ENCODE measurements around the gene MT2A. TPM values are rescaled to one million over a fixed set of nuclear protein-coding genes. Genes with fewer than 3 reads are reported as not detected.
A peak's percentile ranks its signal among the peaks of the same experiment; 100 is the strongest.

Gene MT2A
- total and polyA plus RNA-seq, 10 of the 15 experiments (the other 5 are each of a cell fraction or from before 2014, with no cell fraction given) = 7.3 to 271 (median 53.5) TPM

- SMC1A ChIA-PET (ENCODE audit: uncharacterized antibody, unreplicated experiment) = no interaction called here
- Histone ChIP-seq H4K20me1 (ENCODE audit: control insufficient read depth, insufficient read depth) (no peaks in the 10 kb centered on the region), H3K36me3 (ENCODE audit: control insufficient read depth in 2 of 2, insufficient read depth in 2 of 2, low read length in 1 of 2) (no peaks in the 10 kb centered on the region), H3K9me3 (replicated peaks; ENCODE audit: control insufficient read depth, insufficient read depth, low read length) (no peaks in the 10 kb centered on the region), H3K79me2 (ENCODE audit: control insufficient read depth, insufficient read depth, low read length) (no peaks in the 10 kb centered on the region), H3K27ac (ENCODE audit: control insufficient read depth, insufficient read depth) (no peak overlapping the region), H3K27me3 (replicated peaks in 1 of 2; ENCODE audit: control insufficient read depth in 2 of 2, insufficient read depth in 2 of 2, low read length in 1 of 2) (peaks cover 0 to 5% of the 10 kb centered on the region in 2 experiments; a peak in 2 of 4 replicates), H3K4me2 (ENCODE audit: control insufficient read depth, insufficient read depth) (0 out of 2 replicates have a peak overlapping the region, but pooled peaks have one; percentile 44), H3K4me1 (ENCODE audit: control insufficient read depth, insufficient read depth, low read length) (peaks cover 4% of the 10 kb centered on the region; the same call in 1 of the 2 replicates), H3K4me3 (no peak overlapping the region), H2AFZ (ENCODE audit: control insufficient read depth, low read depth, low read length) (no peak overlapping the region), H3K9ac (ENCODE audit: control insufficient read depth, insufficient read depth, low read length) (no peak overlapping the region)
- in situ Hi-C loops (cut with MboI) = no loop called here
- intact Hi-C loops (cut with micrococcal nuclease; ENCODE audit: unreplicated experiment) = no loop called here
- no peak for TF ChIP-seq RAD51 (IDR thresholded peaks at IDR 0.05)
- RAD21 ChIA-PET (ENCODE audit: unreplicated experiment) = no interaction called here
- WGBS (ENCODE audit: insufficient coverage, insufficient replicate concordance, low lambda C conversion rate, missing lambda C conversion rate) = 42% methylated on average over 39 of the region's 41 CpGs
- ATAC-seq (peak; percentile 85), DNase-seq (ENCODE audit: low read depth, low spot score) (no peak), FAIRE-seq (no peak)
- BruUV-seq (replicated peaks) = no TSS peak
- POLR2A ChIA-PET = interaction anchor here (0.7 kb wide), 1 partner anchor 13 kb away, joined by 3 read pairs; no protein-coding TSS in a partner anchor
- CTCF ChIA-PET = no interaction called here
Observed at GRCh38 chr16:56617212-56618085, 9.1 kb downstream of the MT2A start.

GRCh38 chr16:56618138-56618537 is 9.8 kb downstream of the MT2A start:
- no peaks in the 10 kb centered on the region for H4K20me1 ChIP-seq (ENCODE audit: control insufficient read depth, insufficient read depth)
- in situ Hi-C loops (cut with MboI) (no loop called here), intact Hi-C loops (cut with micrococcal nuclease; ENCODE audit: unreplicated experiment) (no loop called here)
- no peak for TF ChIP-seq PBX3 (IDR thresholded peaks at IDR 0.05; ENCODE audit: insufficient replicate concordance, low read depth, low read length)
- ChIA-PET CTCF (no interaction called here), SMC1A (ENCODE audit: uncharacterized antibody, unreplicated experiment) (interaction anchor here (1.2 kb wide), 1 partner anchor 8 kb away, joined by 3 read pairs; no protein-coding TSS in a partner anchor), RAD21 (ENCODE audit: unreplicated experiment) (no interaction called here), POLR2A (interaction anchor here (0.7 kb wide), 1 partner anchor 12 kb away, joined by 3 read pairs; no protein-coding TSS in a partner anchor)
- H3K27ac ChIP-seq (ENCODE audit: control insufficient read depth, insufficient read depth) = no peak overlapping the region
- H3K79me2 ChIP-seq (ENCODE audit: control insufficient read depth, insufficient read depth, low read length) = no peaks in the 10 kb centered on the region
- H3K36me3 ChIP-seq (ENCODE audit: control insufficient read depth in 2 of 2, insufficient read depth in 2 of 2, low read length in 1 of 2) = no peaks in the 10 kb centered on the region
- ATAC-seq = no peak
- whole genome bisulfite sequencing (ENCODE audit: insufficient coverage, insufficient replicate concordance, low lambda C conversion rate, missing lambda C conversion rate) = 25% methylated on average over 6 of the region's 6 CpGs
- no peak overlapping the region for H3K4me2 ChIP-seq (ENCODE audit: control insufficient read depth, insufficient read depth)
- no peak overlapping the region for H2AFZ ChIP-seq (ENCODE audit: control insufficient read depth, low read depth, low read length)
- H3K4me1 ChIP-seq (ENCODE audit: control insufficient read depth, insufficient read depth, low read length) = peaks cover 4% of the 10 kb centered on the region; the same call in 1 of the 2 replicates
- H3K4me3 ChIP-seq = no peak overlapping the region
- no peaks in the 10 kb centered on the region for H3K9me3 ChIP-seq (replicated peaks; ENCODE audit: control insufficient read depth, insufficient read depth, low read length)
- no peak for DNase-seq (ENCODE audit: low read depth, low spot score)
- no peak for FAIRE-seq
- BruUV-seq (replicated peaks) = no TSS peak
- no peak overlapping the region for H3K9ac ChIP-seq (ENCODE audit: control insufficient read depth, insufficient read depth, low read length)
- peaks cover 0 to 5% of the 10 kb centered on the region in 2 experiments; a peak in 2 of 4 replicates for H3K27me3 ChIP-seq (replicated peaks in 1 of 2; ENCODE audit: control insufficient read depth in 2 of 2, insufficient read depth in 2 of 2, low read length in 1 of 2)

Data from GM12878 (cell line).